ENCODE measurements around the gene MRPL30. TPM values are rescaled to one million over a fixed set of nuclear protein-coding genes. Genes with fewer than 3 reads are reported as not detected.
A peak's percentile ranks its signal among the peaks of the same experiment; 100 is the strongest.
"Not testable (repeated sequence)": the region's sequence is repeated elsewhere in the genome, so short reads cannot be mapped to it uniquely, and the experiment has no call there.

Gene MRPL30
- total RNA-seq, result 18.5 and 21.9 TPM in 2 replicates
- 24.9 TPM for total RNA-seq (2013)
- 4.7 and 5.0 TPM in 2 replicates for polyA plus RNA-seq
- 9.9 and 14.1 TPM in 2 replicates for polyA minus RNA-seq

DNA sequence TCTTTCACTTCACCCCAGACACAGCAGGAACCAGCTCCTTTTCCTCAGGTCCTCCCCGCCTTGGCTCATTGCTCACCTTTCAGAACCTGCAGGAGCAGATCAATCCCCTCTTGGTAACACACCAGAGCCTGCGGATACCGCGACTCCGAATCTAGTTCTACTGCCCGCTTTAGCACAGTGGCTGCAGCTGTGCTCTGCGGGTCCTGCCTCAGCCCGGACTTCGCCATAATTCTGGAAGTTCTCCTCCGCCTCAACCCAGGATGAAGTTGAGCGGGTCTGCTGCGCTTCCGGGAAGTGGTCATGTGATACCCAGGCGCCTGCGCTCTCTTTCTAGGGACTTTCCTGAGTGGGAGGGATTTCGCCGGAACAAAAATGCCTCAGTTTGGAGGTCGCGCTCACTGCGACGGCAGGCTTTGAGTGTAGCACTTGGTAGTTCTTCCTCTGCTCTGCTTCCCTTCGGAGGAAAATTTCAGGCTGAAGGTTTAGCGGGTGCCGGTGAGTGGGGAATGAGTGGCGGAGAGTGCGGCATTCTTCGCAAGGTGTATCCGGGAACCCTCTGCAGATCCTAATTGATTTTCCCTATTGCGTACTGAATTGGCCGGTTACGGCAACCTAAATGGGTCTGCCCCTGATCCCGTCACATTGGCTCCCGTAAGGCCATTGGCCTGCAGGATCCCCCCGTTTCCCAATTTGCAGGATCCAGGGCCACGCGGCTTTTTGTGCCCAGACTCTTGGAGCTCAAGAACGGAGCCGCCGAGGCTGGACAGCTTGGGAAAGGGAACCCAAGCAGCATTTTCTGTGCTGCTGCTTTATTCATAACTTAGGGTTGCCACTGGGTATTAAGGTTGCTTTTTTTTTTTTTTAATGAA lies at the start of gene MRPL30, which contains the start of gene MITD1:
MRPL30 (plus strand) TSS at position 430 of the 869 bp plus-strand sequence. CDS start 5,020 bp downstream, outside the sequence.
MITD1 (minus strand) TSS at position 304 of the 869 bp plus-strand sequence; CDS start at position 227, 77 bp downstream.
- Histone ChIP-seq H3K4me3 (ENCODE audit: control extremely low read depth in 1 of 5, extremely low read depth in 1 of 5, insufficient read depth in 1 of 5, low read depth in 2 of 5, low read length in 4 of 5) (peak within 1 kb of the TSS; percentile 93 to 100 (median 97)), H3K9me3 (ENCODE audit: control extremely low read depth in 1 of 3, control insufficient read depth in 2 of 3, insufficient read depth in 1 of 3, low read length in 2 of 3) (no peaks in the 10 kb centered on the region), H3K4me2 (replicated peaks; ENCODE audit: low read depth, low read length, poor library complexity, severe bottlenecking) (peak within 1 kb of the TSS; percentile 84), H3K9ac (ENCODE audit: low read length) (peak within 1 kb of the TSS; percentile 95), H3K36me3 (replicated peaks in 1 of 2; ENCODE audit: control extremely low read depth in 1 of 2, control insufficient read depth in 1 of 2, extremely low read depth in 1 of 2, insufficient read depth in 2 of 2, low read length in 1 of 2) (peaks cover 2 to 6% of the 10 kb centered on the region in 2 experiments), H3K27me3 (replicated peaks in 1 of 4; ENCODE audit: control extremely low read depth in 1 of 4, control insufficient read depth in 3 of 4, insufficient read depth in 4 of 4, low read length in 3 of 4) (no peaks in the 10 kb centered on the region), H3K79me2 (ENCODE audit: control insufficient read depth, insufficient read depth, low read length) (peaks cover 95% of the 10 kb centered on the region), H4K20me1 (ENCODE audit: control insufficient read depth, insufficient read depth, low read length, poor library complexity, severe bottlenecking) (peaks cover 19% of the 10 kb centered on the region), H2AFZ (ENCODE audit: insufficient read depth, low read depth, low read length, poor library complexity, severe bottlenecking) (peak within 1 kb of the TSS; percentile 93), H3K27ac (ENCODE audit: low read length in 2 of 2) (peak within 1 kb of the TSS; percentile 92 to 95), H3K4me1 (ENCODE audit: control insufficient read depth in 2 of 2, insufficient read depth in 2 of 2, low read length in 2 of 2) (peaks cover 25 to 26% of the 10 kb centered on the region in 2 donors)
- peak within 1 kb of the TSS; percentile 99 for H3K27ac Mint-ChIP-seq
- H3K27me3 Mint-ChIP-seq, result no peaks in the 10 kb centered on the region
- CTCF ChIA-PET, result interaction anchor here (0.6 to 2.2 kb wide), 10 partner anchors 10 to 532 kb away, joined by 3 to 20 read pairs (median 6); partner anchors contain the start of genes C2orf15, LIPT1, REV1 and TSGA10
- TF ChIP-seq EZH2 (IDR thresholded peaks at IDR 0.05; ENCODE audit: borderline replicate concordance, insufficient read depth, low read depth, low read length, poor library complexity, severe bottlenecking), result no peak
- H3K4me3 Mint-ChIP-seq, result peak within 1 kb of the TSS; percentile 99
- intact Hi-C loops (cut with micrococcal nuclease), result loop anchor here (1.0 kb wide), 3 partner anchors 27 to 155 kb away; partner anchors contain the start of genes C2orf15, LIPT1, TSGA10 and TXNDC9
- WGBS (ENCODE audit: insufficient coverage), result under 1% methylated on average over 37 of the region's 39 CpGs
- ATAC-seq (ENCODE audit: low read depth), result peak; percentile 96
- peaks cover 49% of the 10 kb centered on the region for H3K4me1 Mint-ChIP-seq
- no peaks in the 10 kb centered on the region for H3K9me3 Mint-ChIP-seq (ENCODE audit: insufficient read depth)
- peak; percentile 96 for DNase-seq
- POLR2A ChIA-PET, result interaction anchor here (0.6 to 1.4 kb wide), 7 partner anchors 26 to 1071 kb away, joined by 3 to 8 read pairs (median 6); partner anchors contain the start of genes C2orf15, EIF5B, LIPT1 and TSGA10

DNA sequence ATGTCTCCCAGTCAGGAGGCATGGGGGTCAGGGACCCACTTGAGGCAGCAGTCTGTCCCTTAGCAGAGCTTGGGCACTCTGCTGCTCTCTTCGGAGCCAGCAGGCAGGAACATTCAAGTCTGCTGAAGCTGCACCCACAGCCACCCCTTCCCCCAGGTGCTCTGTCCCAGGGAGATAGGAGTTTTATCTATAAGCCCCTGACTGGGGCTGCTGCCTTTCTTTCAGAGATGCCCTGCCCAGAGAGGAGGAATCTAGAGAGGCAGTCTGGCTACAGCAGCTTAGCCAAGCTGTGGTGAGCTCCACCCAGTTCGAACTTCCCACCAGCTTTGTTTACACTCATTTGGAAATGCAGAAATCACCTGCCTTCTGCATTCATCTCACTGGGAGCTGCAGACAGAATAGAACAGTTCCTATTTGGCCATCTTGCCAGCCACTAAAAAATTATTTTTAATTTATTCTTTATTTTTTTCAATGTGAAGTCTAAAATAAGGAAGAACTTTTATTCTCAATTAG lies 45.9 kb upstream of the MRPL30 start:
- H3K9me3 ChIP-seq (ENCODE audit: control extremely low read depth in 1 of 3, control insufficient read depth in 2 of 3, insufficient read depth in 1 of 3, low read length in 2 of 3); H3K4me1 Mint-ChIP-seq; H2AFZ ChIP-seq (ENCODE audit: insufficient read depth, low read depth, low read length, poor library complexity, severe bottlenecking); H3K27ac Mint-ChIP-seq; H3K4me2 ChIP-seq (replicated peaks; ENCODE audit: low read depth, low read length, poor library complexity, severe bottlenecking); H3K27me3 Mint-ChIP-seq; POLR2A ChIA-PET; ATAC-seq (ENCODE audit: low read depth); intact Hi-C loops (cut with micrococcal nuclease); H3K9me3 Mint-ChIP-seq (ENCODE audit: insufficient read depth); H3K4me3 Mint-ChIP-seq; H3K4me1 ChIP-seq (ENCODE audit: control insufficient read depth in 2 of 2, insufficient read depth in 2 of 2, low read length in 2 of 2); H3K9ac ChIP-seq (ENCODE audit: low read length); H3K4me3 ChIP-seq (ENCODE audit: control extremely low read depth in 1 of 5, extremely low read depth in 1 of 5, insufficient read depth in 1 of 5, low read depth in 2 of 5, low read length in 4 of 5); H3K27me3 ChIP-seq (replicated peaks in 1 of 4; ENCODE audit: control extremely low read depth in 1 of 4, control insufficient read depth in 3 of 4, insufficient read depth in 4 of 4, low read length in 3 of 4); H3K36me3 ChIP-seq (replicated peaks in 1 of 2; ENCODE audit: control extremely low read depth in 1 of 2, control insufficient read depth in 1 of 2, extremely low read depth in 1 of 2, insufficient read depth in 2 of 2, low read length in 1 of 2); DNase-seq; H4K20me1 ChIP-seq (ENCODE audit: control insufficient read depth, insufficient read depth, low read length, poor library complexity, severe bottlenecking); H3K27ac ChIP-seq (ENCODE audit: low read length in 2 of 2): not testable (repeated sequence)
- CTCF ChIA-PET, result interaction anchor here (1.0 kb wide), 1 partner anchor 202 kb away, joined by 3 read pairs; the partner anchor contains the start of gene EIF5B
- peaks cover 13% of the 10 kb centered on the region for H3K79me2 ChIP-seq (ENCODE audit: control insufficient read depth, insufficient read depth, low read length)
- WGBS (ENCODE audit: insufficient coverage), result 100% methylated on average over 2 of the region's 2 CpGs

All from B cell (primary cell).